ENCODE data around the gene COL6A2.

GRCh38 chr21:46159390-46159789, 61.5 kb downstream of the COL6A2 start:
- no peak for TF ChIP-seq NKRF (conservative IDR thresholded peaks at IDR 0.05)
- TF ChIP-seq CTCF (IDR thresholded peaks at IDR 0.05 in 2 of 3, conservative IDR thresholded peaks at IDR 0.05 in 1 of 3; ENCODE audit: control insufficient read depth in 2 of 3, extremely low read depth in 1 of 3, insufficient read depth in 1 of 3, low read depth in 3 of 3, low read length in 3 of 3) = no peak
- no peak for TF ChIP-seq RCOR1 (conservative IDR thresholded peaks at IDR 0.05; ENCODE audit: low read depth, low read length)
- no peak for TF ChIP-seq NFIC (IDR thresholded peaks at IDR 0.05; ENCODE audit: low read depth, low read length)
- TF ChIP-seq EZH2 (IDR thresholded peaks at IDR 0.05; ENCODE audit: borderline replicate concordance, control insufficient read depth, low read depth, low read length) = no peak
- no peak for TF ChIP-seq NFYB (IDR thresholded peaks at IDR 0.05; ENCODE audit: insufficient read depth, low read depth, low read length)
- no peak for TF ChIP-seq POLR2A (IDR thresholded peaks at IDR 0.05; ENCODE audit: low read depth, low read length)
- no peak for TF ChIP-seq PKNOX1 (IDR thresholded peaks at IDR 0.05)
